H1 (cell line): ENCODE measurements around the gene IMPDH1. TPM values are rescaled to one million over a fixed set of nuclear protein-coding genes. Genes with fewer than 3 reads are reported as not detected.

Experiments used
- CHD2 ChIP-seq: IDR thresholded peaks from 2 replicates; pipeline ENCODE4 v1.6.1; 2012; ENCODE audit warnings: low read length, improper control_type of control experiment
- KDM5A ChIP-seq: fragments of 200-600 bp; IDR thresholded peaks from 2 replicates; pipeline ENCODE4 v1.7.1; 2012; ENCODE audit warnings: mild to moderate bottlenecking, low read length, inconsistent platforms, mixed read lengths
- polyA plus RNA-seq, 7 experiments: library from polyadenylated mRNA; depleted of rRNA in 3 of 7; stranded (reverse) in 5 of 7; unstranded in 2 of 7; fragments of >200 nt in 5 of 7; fragments of 200-250 nt in 2 of 7; gene quantifications; 1 replicate in 5 of 7; 2 replicates in 1 of 7; 4 replicates in 1 of 7; pipeline versions ENCODE4 v1.2.1 to v1.2.3, GENCODE V29; 2011 to 2013; ENCODE audit warnings: missing spikeins in 2 of 7, mixed read lengths in 2 of 7
- total RNA-seq: library from RNA; stranded (reverse); fragmentation: NEBNext Ultra II Directional; extraction: Animal tissue kit (Norgen Biotek cat#: 25700); gene quantifications from 2 replicates; pipeline ENCODE4 v1.2.1, GENCODE V29; 2021

The IMPDH1 gene
- total and polyA plus RNA-seq, 2 of the 8 experiments (the other 6 are each of a cell fraction or from before 2014, with no cell fraction given): 45.8 TPM

DNA sequence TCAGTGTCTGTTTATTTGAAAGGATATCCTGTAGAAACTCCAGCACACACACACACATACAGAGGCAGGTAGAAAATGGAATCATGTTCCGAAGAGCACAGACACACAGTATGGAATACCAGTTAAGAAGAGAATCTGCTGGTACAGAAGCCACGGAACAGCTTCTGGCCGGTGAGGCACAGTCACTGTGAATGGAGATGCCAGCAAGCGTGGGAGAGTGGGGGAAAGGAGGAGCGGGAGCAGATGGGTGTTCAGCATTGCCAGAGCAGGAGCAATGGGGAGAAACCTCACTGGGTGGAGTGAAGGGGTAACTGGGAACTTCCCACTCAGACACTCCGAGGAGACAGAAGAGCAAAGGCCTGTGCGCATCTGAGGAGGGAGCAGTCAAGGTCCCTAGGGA lies 9.5 kb upstream of the IMPDH1 start (continued):
- TF ChIP-seq CHD2 (no peak), KDM5A (no peak)
